Measurements from ENCODE around the gene ANKS1B. TPM values are rescaled to one million over a fixed set of nuclear protein-coding genes. Genes with fewer than 3 reads are reported as not detected.

ANKS1B gene
- total and polyA plus RNA-seq, 2 of the 4 experiments (the other 2 are of a cell fraction) = 0.17 to 0.18 TPM

DNA sequence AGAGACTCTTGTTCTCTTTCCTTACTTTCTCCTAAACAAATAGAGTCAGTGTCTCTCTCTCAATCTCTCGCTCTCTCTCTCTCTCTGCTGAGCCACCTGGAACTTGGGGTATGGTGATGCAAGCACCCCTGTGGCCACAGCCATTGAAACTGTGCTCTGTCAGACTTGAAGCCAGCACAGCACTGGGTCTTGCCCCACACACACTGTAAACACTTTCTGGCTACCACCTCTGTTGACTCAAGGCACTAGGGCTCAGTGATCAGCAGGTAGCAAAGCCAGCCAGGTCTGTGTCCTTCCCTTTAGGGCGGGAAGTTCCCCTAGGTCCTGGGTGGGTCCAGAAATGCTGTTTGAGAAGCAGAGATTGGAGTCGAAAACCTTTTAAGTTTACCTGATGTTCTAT, 463.1 kb downstream of the ANKS1B start:
- Histone ChIP-seq H3K14ac (replicated peaks; ENCODE audit: low read depth, low read length) (no peak overlapping the region), H4K91ac (ENCODE audit: insufficient read depth, low read depth, low read length) (no peak overlapping the region), H4K20me1 (ENCODE audit: insufficient read depth, low read length) (no peaks in the 10 kb centered on the region), H2AFZ (replicated peaks; ENCODE audit: low read length, poor library complexity) (no peak overlapping the region), H4K5ac (ENCODE audit: low read depth, low read length) (no peak overlapping the region), H3K9ac (ENCODE audit: low read depth, low read length) (no peak overlapping the region), H3K4me1 (ENCODE audit: control insufficient read depth, insufficient read depth, low read length) (no peaks in the 10 kb centered on the region), H3K27me3 (ENCODE audit: control insufficient read depth, insufficient read depth, low read length) (no peaks in the 10 kb centered on the region), H2BK15ac (ENCODE audit: low read depth, low read length) (no peak overlapping the region), H3K9me1 (ENCODE audit: insufficient read depth, low read length) (no peaks in the 10 kb centered on the region), H3K9me3 (ENCODE audit: control insufficient read depth, insufficient read depth, low read length) (peaks cover 4% of the 10 kb centered on the region; the same call in 1 of the 2 replicates), H4K8ac (ENCODE audit: low read depth in 2 of 2, low read length in 2 of 2) (no peak overlapping the region), H2BK5ac (ENCODE audit: low read depth, low read length, poor library complexity, severe bottlenecking) (no peak overlapping the region), H3K79me1 (ENCODE audit: low read depth in 1 of 2, low read length in 2 of 2) (no peaks in the 10 kb centered on the region), H2AK5ac (ENCODE audit: low read depth, low read length) (no peak overlapping the region), H2BK120ac (ENCODE audit: low read depth, low read length) (no peak overlapping the region), H3K4ac (ENCODE audit: low read depth, low read length) (no peak overlapping the region), H3K27ac (ENCODE audit: insufficient read depth, low read length) (no peak overlapping the region), H3K56ac (ENCODE audit: extremely low read depth, insufficient read depth, low read length) (no peak overlapping the region), H3K36me3 (ENCODE audit: control insufficient read depth, insufficient read depth, low read length) (no peaks in the 10 kb centered on the region), H3K18ac (ENCODE audit: low read depth, low read length) (no peak overlapping the region), H3K4me3 (ENCODE audit: insufficient read depth, low read depth, low read length) (no peak overlapping the region), H3K4me2 (ENCODE audit: low read depth, low read length) (no peak overlapping the region), H3K23ac (ENCODE audit: low read depth, low read length) (no peak overlapping the region), H2BK20ac (ENCODE audit: low read depth, low read length) (no peak overlapping the region), H2AK9ac (replicated peaks; ENCODE audit: low read depth, low read length, poor library complexity) (no peak overlapping the region)
- DNase-seq (no peak), ATAC-seq (ENCODE audit: low read depth) (no peak)
- dilution Hi-C loops (cut with HindIII; ENCODE audit: low sequenced_read_pairs, unreplicated experiment) = no loop called here
- no peak for TF ChIP-seq MAZ (IDR thresholded peaks at IDR 0.05; ENCODE audit: borderline replicate concordance, low read depth, low read length)
- no peak for TF ChIP-seq SMC3 (IDR thresholded peaks at IDR 0.05; ENCODE audit: low read depth, low read length)
- TF ChIP-seq CTCF (conservative IDR thresholded peaks at IDR 0.05; ENCODE audit: low read depth, low read length) = no peak
- no peak for TF ChIP-seq NFE2L2 (IDR thresholded peaks at IDR 0.05; ENCODE audit: low read depth, low read length)
- TF ChIP-seq RAD21 (IDR thresholded peaks at IDR 0.05; ENCODE audit: low read length) = no peak
- no peak for TF ChIP-seq POLR2A (IDR thresholded peaks at IDR 0.05; ENCODE audit: low read depth, low read length)
- intact Hi-C loops (cut with micrococcal nuclease) = no loop called here
- no CpG with 5 or more reads among the region's 3 CpGs for WGBS, 2 experiments (ENCODE audit: extremely low coverage in 2 of 2, insufficient read length in 1 of 2)
- ChIA-PET POLR2A (ENCODE audit: unreplicated experiment) (no interaction called here), CTCF (no interaction called here)
- in situ Hi-C loops (cut with MboI; ENCODE audit: low sequenced_read_pairs) = no loop called here
- no TSS peak for BruUV-seq (replicated peaks)

Data from IMR-90 (cell line).